Measurements from ENCODE around the gene FLAD1.

Gene FLAD1

GRCh38 chr1:154936555-154937084 lies 46.5 kb upstream of the FLAD1 start, which contains the start of gene PMVK (continued):
- no peak for TF ChIP-seq ZNF488 (tag by site-specific recombination; IDR thresholded peaks at IDR 0.05)
- TF ChIP-seq ZNF777 (tag by site-specific recombination; IDR thresholded peaks at IDR 0.05; ENCODE audit: borderline replicate concordance): peak; percentile 39; the same call in 1 of the 2 replicates
- TF ChIP-seq ZNF645 (tag by site-specific recombination; IDR thresholded peaks at IDR 0.05): no peak
- peak; percentile 100 for TF ChIP-seq ZNF692 (tag by site-specific recombination; IDR thresholded peaks at IDR 0.05)
- peak; percentile 73; the same call in 1 of the 2 replicates for TF ChIP-seq YY2 (tag by site-specific recombination; IDR thresholded peaks at IDR 0.05)
- TF ChIP-seq ZNF561 (tag by site-specific recombination; IDR thresholded peaks at IDR 0.05; ENCODE audit: borderline replicate concordance): peak; percentile 78
- TF ChIP-seq ZNF580 (tag by site-specific recombination; IDR thresholded peaks at IDR 0.05): peak; percentile 85
- no peak for TF ChIP-seq ZNF513 (tag by site-specific recombination; IDR thresholded peaks at IDR 0.05)
- TF ChIP-seq ZNF37A (tag by site-specific recombination; IDR thresholded peaks at IDR 0.05): no peak
- no peak for TF ChIP-seq ZNF791 (tag by site-specific recombination; IDR thresholded peaks at IDR 0.05)
- TF ChIP-seq TSHZ1 (tag by site-specific recombination; IDR thresholded peaks at IDR 0.05; ENCODE audit: borderline replicate concordance): peak; percentile 54; the same call in 1 of the 2 replicates
- peak; percentile 72 for TF ChIP-seq ZBTB26 (tag by site-specific recombination; optimal IDR thresholded peaks at IDR 0.05)
- no peak for TF ChIP-seq ZNF704 (tag by site-specific recombination; IDR thresholded peaks at IDR 0.05)
- peak; percentile 87 for TF ChIP-seq GLIS2 (tag by site-specific recombination; IDR thresholded peaks at IDR 0.05)
- peak; percentile 56 for TF ChIP-seq KLF1 (tag by site-specific recombination; IDR thresholded peaks at IDR 0.05)
- peak; percentile 86; the same call in 1 of the 2 replicates for TF ChIP-seq ZNF610 (tag by site-specific recombination; IDR thresholded peaks at IDR 0.05; ENCODE audit: borderline replicate concordance)
- no peak for TF ChIP-seq ZNF138 (tag by site-specific recombination; IDR thresholded peaks at IDR 0.05; ENCODE audit: borderline replicate concordance)
- no peak for TF ChIP-seq ZNF202 (tag by site-specific recombination; IDR thresholded peaks at IDR 0.05; ENCODE audit: borderline replicate concordance)
- TF ChIP-seq ZNF24 (tag by site-specific recombination; IDR thresholded peaks at IDR 0.05): peak; percentile 75
- peak; percentile 58; the same call in 1 of the 2 replicates for TF ChIP-seq YY1 (tag by site-specific recombination; IDR thresholded peaks at IDR 0.05)
- peak; percentile 82 for TF ChIP-seq ZBTB11 (tag by site-specific recombination; conservative IDR thresholded peaks at IDR 0.05; ENCODE audit: low read depth)

All from HEK293 (cell line).